Ovary (tissue), 3 donors: ENCODE data around the gene ULBP3.
"Not testable (repeated sequence)": the region's sequence is repeated elsewhere in the genome, so short reads cannot be mapped to it uniquely, and the experiment has no call there.

ENCODE experiments used
- CTCF ChIP-seq, 3 donors: fragments of 450-650 bp in 2 of 3; fragments of 200-600 bp in 1 of 3; IDR thresholded peaks; one replicate each; pipeline versions ENCODE4 v1.5.1 to v1.8.0; 2016 to 2022; ENCODE audit warnings: antibody characterized with exemption in 3 of 3, mild to moderate bottlenecking in 1 of 3
- EP300 ChIP-seq: sonication (generic); formaldehyde crosslinking; IDR thresholded peaks from one replicate; pipeline ENCODE4 v1.6.1; 2017; ENCODE audit warnings: antibody characterized with exemption
- POLR2A ChIP-seq: fragments of 450-650 bp; IDR thresholded peaks from one replicate; pipeline ENCODE4 v1.6.1; 2017; ENCODE audit warnings: antibody characterized with exemption, mild to moderate bottlenecking, moderate library complexity
- donor health status: DM: no; HTN: no; CAD: no.

GRCh38 chr6:150012846-150013784, 55.8 kb downstream of the ULBP3 start:
- not testable (repeated sequence) for TF ChIP-seq CTCF (IDR thresholded peaks at IDR 0.05); POLR2A; EP300
